Choroid plexus epithelial cell (primary cell): ENCODE measurements around the gene FAM117A.

Source experiments
- DNase-seq: peaks from one replicate; pipeline ENCODE4 v3.0.0-alpha.2; 2010; ENCODE audit warnings: low read depth
- H3K4me3 ChIP-seq: 2 replicates; pipeline ENCODE4 v1.5.1; 2011; ENCODE audit warnings: low read depth, mild to moderate bottlenecking, control low read depth, low read length, moderate library complexity
- TF ChIP-seq, protein P1 (sequence below): conservative IDR thresholded peaks from 2 replicates; pipeline ENCODE4 v1.5.1; 2011; ENCODE audit warnings: low read depth, mild to moderate bottlenecking, control low read depth, inconsistent platforms, low read length, moderate library complexity

Gene FAM117A

DNA sequence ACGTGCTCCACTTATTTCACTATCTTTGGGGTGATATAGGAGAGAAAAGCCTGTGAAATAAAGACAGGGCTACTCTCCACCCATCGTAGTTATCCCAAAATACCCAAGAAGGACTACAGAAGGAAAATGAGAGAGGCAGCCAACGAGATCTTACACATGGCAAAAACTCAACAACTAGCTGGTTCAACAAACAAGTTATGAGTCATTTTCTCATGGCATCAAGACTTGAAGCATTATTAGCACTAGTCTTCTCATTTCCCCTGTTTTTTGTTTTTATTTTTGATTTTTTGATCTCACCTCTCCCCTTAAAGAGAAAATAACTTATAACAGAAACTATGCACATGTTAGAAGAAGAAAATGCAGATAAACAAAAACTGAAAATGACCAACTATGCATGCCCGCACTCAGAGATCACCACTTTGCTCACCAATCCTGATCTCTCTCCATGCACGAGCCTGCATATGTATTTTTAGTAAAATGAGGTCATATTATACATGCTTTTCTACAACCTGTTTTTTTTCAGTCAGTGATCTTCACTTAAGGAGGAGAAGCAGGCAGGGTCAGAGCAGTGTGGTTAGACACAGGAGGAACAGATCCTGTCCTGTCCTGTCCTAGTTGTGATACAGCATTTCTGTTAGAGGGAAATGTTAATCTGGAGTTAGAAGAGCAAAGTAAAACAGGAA is 22.8 kb downstream of the FAM117A start:
- H3K4me3 ChIP-seq, result no peak overlapping the region
- TF ChIP-seq, protein P1, sequence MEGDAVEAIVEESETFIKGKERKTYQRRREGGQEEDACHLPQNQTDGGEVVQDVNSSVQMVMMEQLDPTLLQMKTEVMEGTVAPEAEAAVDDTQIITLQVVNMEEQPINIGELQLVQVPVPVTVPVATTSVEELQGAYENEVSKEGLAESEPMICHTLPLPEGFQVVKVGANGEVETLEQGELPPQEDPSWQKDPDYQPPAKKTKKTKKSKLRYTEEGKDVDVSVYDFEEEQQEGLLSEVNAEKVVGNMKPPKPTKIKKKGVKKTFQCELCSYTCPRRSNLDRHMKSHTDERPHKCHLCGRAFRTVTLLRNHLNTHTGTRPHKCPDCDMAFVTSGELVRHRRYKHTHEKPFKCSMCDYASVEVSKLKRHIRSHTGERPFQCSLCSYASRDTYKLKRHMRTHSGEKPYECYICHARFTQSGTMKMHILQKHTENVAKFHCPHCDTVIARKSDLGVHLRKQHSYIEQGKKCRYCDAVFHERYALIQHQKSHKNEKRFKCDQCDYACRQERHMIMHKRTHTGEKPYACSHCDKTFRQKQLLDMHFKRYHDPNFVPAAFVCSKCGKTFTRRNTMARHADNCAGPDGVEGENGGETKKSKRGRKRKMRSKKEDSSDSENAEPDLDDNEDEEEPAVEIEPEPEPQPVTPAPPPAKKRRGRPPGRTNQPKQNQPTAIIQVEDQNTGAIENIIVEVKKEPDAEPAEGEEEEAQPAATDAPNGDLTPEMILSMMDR, result no peak
- DNase-seq, result peak; percentile 45

DNA sequence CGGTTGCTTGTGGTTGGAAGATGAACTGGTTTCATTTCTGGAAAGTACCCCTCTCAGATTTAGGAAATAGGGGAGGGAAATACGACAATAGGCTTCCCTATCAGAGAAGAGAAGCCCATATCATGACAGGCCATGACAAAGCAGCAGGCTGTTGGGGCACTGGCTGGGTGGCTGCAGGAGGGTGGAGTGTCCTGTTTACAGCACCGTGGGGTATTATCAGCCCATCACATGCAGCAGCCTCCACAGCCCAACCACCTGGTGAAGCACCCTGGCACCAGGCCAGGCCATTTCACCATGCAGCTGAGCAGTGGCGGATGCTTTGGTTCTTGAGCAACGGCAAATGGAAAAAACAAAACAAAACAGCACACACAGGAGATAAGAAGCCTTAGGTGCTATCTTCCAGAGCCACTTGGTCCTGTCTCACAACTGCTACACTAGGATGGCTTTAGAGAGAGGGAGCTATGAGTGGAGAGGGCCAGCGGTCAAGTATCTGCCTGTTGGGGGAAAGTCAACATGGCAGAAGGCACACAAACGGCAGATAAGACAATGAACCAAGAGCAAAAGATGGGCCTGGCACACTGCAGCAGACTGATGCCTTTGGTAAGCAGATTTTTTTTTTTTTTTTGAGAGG is 24.2 kb downstream of the FAM117A start:
- H3K4me3 ChIP-seq, result no peak overlapping the region
- peak; percentile 90 for DNase-seq
- TF ChIP-seq, protein P1, result no peak

DNA sequence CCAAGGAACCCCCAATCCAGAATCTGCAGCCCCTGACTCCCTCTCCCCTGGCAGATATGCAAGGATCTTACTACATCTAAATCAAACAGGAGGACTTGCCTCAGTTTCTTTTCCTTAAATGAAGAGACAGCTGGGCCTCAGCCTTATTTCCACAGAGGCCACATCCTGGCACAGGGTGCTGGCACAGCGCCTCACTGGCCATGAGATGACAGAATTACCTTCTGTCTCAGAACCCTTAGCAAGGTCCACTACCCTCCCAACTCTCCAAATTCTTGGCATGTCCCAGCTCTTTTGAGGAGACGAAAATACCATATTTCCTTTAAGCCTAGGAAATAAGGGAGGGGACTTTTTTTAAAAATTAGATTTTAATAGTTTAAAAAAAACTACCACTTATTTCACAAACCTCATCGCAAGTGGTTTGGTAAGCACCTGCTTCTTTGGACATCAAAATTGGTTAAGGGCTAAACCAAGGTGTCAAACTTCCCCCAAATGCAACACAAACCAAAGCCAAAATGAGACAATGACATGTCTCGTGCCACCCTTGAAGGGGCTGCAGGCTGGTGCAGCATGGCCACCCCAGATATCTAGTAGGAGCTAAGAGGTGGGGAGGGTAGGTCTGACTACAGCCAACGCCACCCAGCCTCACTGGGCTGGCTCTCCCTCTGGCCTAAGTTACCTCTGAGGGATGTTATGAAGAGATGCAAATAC is 25.3 kb downstream of the FAM117A start:
- TF ChIP-seq, protein P1, result no peak
- no peak overlapping the region for H3K4me3 ChIP-seq
- no peak for DNase-seq

DNA sequence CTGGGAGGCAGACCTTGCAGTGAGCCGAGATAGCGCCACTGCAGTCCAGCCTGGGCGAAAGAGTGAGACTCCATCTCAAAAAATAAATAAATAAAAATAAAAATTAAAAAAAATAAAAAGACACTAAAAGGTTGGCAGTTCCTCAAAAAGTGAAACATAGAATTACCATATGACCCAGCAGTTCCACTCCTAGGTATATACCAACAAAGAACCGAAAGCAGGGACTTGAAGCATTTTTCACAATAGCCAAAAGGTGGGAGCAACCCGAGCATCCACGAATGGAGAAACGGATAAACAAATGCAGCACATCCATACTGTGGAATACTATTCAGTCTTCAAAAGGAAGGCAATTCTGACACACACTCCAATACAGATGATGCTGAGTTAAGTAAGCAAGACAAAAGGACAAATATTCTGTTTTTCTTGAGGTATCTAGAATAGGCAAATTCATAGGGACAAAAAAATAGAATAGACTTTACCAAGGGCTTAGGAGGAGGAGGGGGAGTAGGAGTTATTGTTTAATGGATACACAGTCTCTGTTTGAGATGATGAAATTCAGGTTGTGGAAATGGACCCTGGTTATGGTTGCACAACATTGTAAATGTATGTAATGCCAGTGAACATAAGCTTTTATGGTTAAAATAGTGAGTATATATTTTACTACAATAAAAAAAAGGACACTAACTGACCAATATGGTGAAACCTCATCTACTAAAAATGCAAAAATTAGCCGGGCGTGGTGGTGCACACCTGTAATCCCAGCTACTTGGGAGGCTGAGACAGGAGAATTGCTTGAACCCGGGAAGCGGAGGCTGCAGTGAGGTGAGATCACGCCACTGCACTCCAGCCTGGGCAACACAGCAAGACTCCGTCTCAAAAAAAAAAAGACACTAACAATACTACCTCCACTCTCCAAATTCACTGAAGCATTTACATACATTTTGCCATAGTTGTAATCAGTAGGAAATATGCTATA is 29.1 kb downstream of the FAM117A start:
- TF ChIP-seq, protein P1, result no peak
- no peak for DNase-seq
- H3K4me3 ChIP-seq, result no peak overlapping the region

DNA sequence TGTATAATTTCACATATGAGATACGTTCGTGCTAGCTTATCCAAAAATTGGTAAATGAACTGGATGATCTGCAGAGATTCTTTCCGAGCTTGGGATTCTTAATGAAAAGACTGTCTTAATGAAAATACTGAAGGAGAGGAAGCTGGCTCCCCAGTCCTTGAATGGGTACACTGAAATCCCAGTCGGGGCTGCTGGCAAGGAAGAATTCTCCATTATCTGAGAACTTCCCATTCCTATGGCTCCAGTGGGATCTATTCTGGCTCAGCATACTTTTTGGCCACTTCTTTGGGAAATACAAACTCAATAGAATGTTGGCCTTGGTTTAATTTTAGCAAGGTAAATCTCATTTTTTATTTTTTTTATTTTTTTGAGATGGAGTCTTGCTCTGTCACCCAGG is 32.5 kb downstream of the FAM117A start:
- TF ChIP-seq, protein P1, result no peak
- no peak for DNase-seq
- H3K4me3 ChIP-seq, result no peak overlapping the region

DNA sequence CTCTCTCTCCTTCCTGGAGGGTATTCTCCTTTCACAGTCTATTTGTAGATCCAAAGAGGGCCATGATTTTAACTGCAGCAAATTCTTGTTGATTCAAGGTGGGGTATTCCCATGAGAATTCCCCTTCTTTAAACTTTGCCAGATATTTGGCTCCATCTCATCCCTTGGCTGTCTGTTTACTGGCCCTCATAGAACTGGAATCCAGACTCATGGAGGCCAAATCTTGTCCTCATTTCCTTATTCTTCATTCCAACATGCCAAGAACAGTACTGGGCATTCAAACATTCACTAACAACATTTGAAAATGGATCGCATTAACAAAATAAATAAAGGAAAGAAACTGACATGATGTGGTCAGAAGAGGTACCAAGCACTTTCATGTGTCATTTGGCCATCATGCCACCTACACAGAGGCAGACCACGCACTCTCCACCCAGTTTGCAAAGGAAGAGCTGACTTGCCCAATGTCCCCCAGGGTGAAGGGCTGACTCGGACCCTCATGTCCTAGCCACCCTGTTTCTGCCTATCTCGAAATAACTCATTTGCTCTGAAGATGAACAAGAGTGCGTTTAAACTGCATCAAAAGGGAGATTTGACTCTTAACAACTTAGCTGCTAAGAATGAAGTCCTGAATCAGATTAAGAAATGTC is 33.0 kb downstream of the FAM117A start:
- no peak overlapping the region for H3K4me3 ChIP-seq
- TF ChIP-seq, protein P1, result no peak
- DNase-seq, result no peak
